IPS-18c (cell line): Measurements from ENCODE around the gene L3MBTL4.
"Not testable (repeated sequence)": the region's sequence is repeated elsewhere in the genome, so short reads cannot be mapped to it uniquely, and the experiment has no call there.

Experiments
- H3K4me3 ChIP-seq: 2 replicates; pipeline ENCODE4 v1.7.0; 2013; ENCODE audit warnings: low read depth, mild to moderate bottlenecking, low read length, moderate library complexity; ENCODE audit not compliant: insufficient read depth
- H3K9me3 ChIP-seq: one replicate; pipeline ENCODE4 v1.6.1; 2013; ENCODE audit warnings: mild to moderate bottlenecking, low read length, moderate library complexity; ENCODE audit not compliant: control insufficient read depth, insufficient read depth

The L3MBTL4 gene

DNA sequence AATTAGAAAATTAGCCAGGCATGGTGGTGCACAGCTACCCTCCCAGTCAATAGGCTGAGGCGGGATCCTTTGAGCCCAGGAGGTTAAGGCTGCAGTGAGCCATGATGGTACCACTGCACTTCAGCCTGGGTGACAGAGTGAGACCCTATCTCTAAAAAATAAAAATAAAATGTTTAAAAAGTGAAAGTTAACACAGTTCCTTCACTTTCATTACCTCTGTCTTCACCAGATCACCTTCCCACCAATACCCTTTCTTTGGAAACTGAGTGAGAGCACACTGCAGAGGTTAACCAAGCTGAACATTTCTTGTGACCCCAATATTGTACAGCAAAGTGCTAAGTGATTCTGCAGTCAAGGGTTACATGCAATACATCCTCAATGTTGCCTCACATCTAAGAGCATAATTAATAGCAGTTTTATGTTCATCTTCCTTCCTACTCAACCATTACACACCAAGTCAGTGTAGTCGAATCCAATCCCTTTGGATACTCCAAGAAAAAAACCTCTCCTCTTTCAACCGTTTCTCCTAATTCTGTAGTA, 1.7 kb downstream of the L3MBTL4 start:
- Histone ChIP-seq H3K4me3 (no peak overlapping the region), H3K9me3 (no peaks in the 10 kb centered on the region)

DNA sequence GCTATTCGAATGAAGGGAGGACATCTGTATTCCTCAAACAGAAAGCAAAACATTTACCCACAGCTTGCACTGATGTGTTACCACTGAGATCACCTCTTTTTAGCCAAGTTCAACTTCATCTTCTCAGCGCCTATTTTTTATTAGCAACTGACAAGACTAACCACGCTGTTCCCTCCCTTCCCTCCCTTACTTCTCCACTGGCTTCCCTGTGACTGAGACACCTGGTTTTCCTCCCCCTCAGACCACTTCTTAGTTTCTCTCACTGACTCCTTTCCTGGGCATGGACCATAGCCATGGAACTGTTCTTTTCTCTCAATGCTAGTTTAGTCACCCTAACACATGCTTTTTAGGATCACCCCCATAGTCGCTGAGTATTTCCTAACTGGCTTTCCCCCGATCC, 3.3 kb downstream of the L3MBTL4 start:
- Histone ChIP-seq H3K4me3 (no peak overlapping the region), H3K9me3 (no peaks in the 10 kb centered on the region)

GRCh38 chr18:6409933-6410332, 4.8 kb downstream of the L3MBTL4 start:
- Histone ChIP-seq H3K4me3 (no peak overlapping the region), H3K9me3 (no peaks in the 10 kb centered on the region)

DNA sequence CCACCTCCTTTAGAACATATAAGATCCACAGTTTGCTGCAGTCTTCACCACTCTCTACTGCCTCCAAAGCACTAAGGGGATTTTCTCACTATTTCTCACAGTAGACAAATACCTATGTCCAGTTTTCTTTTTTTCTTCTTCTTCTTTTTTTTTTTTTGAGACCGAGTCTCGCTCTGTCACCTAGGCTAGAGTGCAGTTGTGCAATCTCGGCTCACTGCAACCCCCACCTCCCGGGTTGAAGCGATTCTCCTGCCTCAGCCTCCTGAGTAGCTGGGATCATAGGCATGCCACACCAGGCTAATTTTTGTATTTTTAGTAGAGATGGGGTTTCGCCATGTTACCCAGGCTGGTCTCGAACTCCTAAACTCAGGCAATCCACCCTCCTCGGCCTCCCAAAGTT, 6.2 kb downstream of the L3MBTL4 start:
- not testable (repeated sequence) for H3K9me3 ChIP-seq, H3K4me3 ChIP-seq

DNA sequence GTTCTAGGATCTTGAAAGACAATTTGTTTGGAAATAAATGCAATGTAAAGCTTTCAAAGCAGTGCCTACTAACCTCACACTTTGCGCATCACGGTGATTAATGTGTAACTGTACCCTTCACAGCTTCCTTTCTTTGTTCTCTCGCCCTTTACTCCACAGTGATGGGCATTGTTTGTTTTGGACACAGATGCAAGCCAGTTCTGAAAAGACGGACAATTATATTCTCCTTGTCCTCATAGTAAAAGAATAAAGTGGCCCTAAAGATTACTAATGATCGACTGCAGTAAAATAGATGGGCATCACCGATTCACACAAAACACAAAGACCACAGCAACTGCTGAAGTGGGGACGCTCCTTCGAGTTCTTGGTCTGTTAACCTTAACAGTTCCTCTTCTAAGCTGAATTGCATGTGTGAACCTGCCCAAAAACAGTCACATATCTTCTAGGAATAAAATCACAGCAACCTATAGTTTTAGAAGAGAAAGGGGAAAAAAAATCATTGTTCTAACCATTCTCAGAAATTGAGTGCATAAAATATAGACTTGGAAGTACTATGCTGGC, 7.7 kb downstream of the L3MBTL4 start:
- Histone ChIP-seq H3K4me3 (no peak overlapping the region), H3K9me3 (no peaks in the 10 kb centered on the region)

DNA sequence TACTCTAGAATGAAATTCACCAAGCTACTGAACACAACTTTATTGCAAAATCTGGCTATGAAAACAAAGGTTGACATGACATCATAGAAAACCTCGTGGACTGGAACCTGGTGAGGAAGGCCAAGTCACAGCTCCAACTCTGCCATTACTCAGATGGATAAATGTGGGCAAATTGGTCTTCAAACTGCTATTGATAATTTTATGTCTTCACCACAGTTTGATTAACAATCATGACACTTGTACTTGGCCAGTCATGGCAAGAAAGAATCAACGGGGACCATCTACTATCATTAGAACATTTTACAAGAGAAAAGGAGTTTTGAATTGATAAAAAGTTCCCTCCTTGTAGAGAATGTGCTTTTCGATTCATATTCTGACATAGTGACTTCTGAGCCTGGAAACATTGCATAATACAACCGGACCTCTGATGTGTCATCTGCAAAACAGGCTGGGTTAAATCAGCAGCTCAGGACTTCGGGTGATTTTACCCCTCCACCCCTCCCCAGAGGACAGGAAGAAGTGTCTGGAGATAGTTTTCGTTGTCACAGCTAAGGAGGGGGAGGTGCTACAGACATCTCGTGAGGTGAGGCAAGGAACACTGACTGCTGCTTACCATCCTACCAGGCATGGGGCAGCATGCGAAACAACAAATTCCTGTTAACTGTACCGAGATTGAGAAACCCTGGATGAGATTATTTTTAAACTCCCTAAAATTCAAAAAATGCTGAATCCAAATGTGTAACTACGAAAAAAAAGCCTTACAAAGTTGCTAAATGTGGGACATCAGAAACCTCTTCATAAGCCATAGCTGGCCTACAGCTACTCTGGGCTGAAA, 8.4 kb downstream of the L3MBTL4 start:
- H3K4me3 ChIP-seq = no peak overlapping the region

GRCh38 chr18:6405237-6406074, 9.3 kb downstream of the L3MBTL4 start:
- no peaks in the 10 kb centered on the region for H3K9me3 ChIP-seq
- no peak overlapping the region for H3K4me3 ChIP-seq

More for the DNA sequence above, 8.4 kb downstream of the L3MBTL4 start:
- no peaks in the 10 kb centered on the region for H3K9me3 ChIP-seq

DNA sequence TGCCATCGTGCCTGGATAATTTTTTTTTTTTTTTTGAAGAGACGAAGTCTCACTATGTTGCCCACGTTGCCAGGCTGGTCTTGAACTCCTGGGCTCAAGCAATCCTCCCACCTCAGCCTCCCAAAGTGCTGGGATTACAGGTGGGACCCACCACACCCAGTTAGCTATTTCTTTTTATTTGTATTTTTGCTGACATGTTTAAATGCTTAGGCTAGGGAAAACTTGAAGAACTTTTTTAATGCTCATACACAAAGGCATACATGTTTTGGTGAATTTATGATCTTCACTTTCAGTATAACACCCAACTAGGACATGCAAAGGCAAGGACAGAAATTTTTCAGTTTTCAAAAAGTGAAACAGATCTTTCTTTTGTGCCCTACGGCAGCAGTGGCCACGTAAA, 9.9 kb downstream of the L3MBTL4 start:
- Histone ChIP-seq H3K4me3 (no peak overlapping the region), H3K9me3 (no peaks in the 10 kb centered on the region)

- Histone ChIP-seq H3K4me3 (no peak overlapping the region), H3K9me3 (no peaks in the 10 kb centered on the region)
These were observed 13.0 kb downstream of the L3MBTL4 start for GRCh38 chr18:6401687-6402086.

DNA sequence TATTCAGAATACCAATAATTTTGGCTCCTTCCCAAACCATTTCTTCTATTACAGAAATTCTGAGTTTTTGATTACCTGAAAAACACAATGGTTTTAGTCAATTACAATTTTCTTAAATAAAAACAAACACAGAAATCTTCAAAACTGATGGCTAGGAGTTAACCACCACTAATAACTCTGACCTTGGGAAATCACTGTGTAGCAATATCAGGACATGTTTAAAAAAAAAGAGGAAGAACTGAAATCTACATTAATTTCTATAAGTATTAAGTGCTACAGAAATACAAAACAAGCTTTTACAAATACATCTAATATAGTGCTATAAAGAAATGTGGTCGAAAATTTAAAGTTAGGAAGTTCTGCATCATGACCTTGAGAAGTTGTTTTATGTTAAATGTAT, 14.9 kb downstream of the L3MBTL4 start:
- H3K4me3 ChIP-seq = no peak overlapping the region
- no peaks in the 10 kb centered on the region for H3K9me3 ChIP-seq

DNA sequence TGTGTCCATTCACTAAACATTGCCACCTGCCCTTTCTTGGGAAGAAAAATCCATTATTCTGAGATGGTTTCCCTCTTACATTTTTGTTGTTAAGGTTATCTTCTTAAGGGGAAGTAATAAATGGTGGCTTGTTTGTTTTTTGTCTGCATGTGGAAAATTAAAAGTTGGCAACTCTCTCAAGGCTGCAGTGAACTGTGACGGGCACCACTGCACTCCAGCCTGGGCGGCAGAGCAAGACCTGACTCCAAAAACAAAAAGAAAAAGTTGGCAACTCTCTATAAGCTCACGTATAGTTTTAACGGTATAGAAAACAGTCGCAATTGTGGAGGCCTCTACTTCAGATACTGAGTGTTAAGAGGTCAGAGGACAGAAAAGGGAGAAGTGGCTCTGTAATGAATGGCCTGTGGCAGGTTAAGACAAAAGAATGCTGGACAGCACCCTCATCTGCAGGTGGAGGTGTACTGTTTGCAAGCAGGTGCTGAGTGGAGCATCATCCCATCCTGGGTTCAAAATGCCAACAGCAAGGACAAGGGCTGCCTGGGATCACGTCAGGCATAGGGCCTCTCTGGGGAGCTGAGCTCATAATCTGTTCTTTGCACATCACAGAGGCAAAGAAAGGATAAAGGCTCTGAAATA, 16.7 kb downstream of the L3MBTL4 start:
- Histone ChIP-seq H3K4me3 (no peak overlapping the region), H3K9me3 (no peaks in the 10 kb centered on the region)

DNA sequence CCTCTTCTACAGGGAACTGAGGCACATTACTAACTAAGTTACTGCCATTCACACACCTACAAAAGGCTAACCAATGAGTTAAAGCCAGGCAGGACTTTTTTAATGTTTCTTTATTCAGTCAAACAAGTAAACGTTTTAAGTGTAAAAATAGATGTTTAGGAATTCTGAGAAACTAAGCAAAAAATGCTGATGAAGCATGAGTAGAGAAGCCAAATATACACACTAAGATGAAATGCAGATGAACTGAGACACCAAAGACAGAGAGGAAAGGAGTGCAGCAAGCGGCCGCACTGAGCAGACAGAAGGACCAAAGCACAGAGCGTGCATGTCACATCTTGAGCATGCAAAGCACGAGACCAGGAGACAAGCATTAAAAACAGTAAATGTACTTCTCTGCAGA, 17.9 kb downstream of the L3MBTL4 start:
- Histone ChIP-seq H3K4me3 (no peak overlapping the region), H3K9me3 (no peaks in the 10 kb centered on the region)

DNA sequence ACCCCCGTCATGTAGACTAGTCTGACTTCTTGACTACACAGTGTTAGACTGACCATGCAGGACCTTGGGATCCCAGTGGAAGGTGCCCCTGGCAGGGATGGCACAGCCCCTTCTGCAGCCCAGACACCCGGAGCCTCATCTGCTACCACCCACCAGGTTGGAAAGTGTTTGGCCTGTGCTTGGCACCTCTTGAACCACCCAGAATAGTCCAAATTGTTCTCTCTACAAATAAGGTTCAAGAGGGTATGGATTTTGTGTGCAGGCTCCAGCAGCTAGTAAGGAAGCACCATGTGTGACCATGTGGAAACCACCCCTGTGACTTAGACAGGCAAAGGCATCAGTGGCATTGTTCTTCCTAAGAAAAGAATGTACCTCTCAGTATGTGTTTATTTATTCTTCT, 18.4 kb downstream of the L3MBTL4 start:
- H3K4me3 ChIP-seq = no peak overlapping the region
- no peaks in the 10 kb centered on the region for H3K9me3 ChIP-seq

- Histone ChIP-seq H3K9me3 (no peaks in the 10 kb centered on the region), H3K4me3 (no peak overlapping the region)
These were observed 25.7 kb downstream of the L3MBTL4 start for GRCh38 chr18:6389005-6389404.

GRCh38 chr18:6382963-6383362, 31.7 kb downstream of the L3MBTL4 start:
- H3K9me3 ChIP-seq = no peaks in the 10 kb centered on the region
- no peak overlapping the region for H3K4me3 ChIP-seq

DNA sequence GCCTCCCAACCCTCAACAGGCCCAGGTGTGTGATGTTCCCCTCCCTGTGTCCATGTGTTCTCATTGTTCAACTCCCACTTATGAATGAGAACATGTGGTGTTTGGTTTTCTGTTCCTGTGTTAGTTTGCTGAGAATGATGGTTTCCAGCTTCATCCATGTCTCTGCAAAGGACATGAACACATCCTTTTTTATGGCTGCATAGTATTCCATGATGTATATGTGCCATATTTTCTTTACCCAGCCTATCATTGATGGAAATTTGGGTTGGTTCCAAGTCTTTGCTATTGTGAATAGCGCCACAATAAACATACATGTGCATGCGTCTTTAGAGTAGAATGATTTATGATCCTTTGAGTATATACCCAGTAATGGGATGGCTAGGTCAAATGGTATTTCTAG, 37.2 kb downstream of the L3MBTL4 start:
- not testable (repeated sequence) for H3K4me3 ChIP-seq, H3K9me3 ChIP-seq

- H3K9me3 ChIP-seq = no peaks in the 10 kb centered on the region
- H3K4me3 ChIP-seq = no peak overlapping the region
These were observed 38.1 kb downstream of the L3MBTL4 start for GRCh38 chr18:6376433-6377229.
